ENCODE measurements around the gene ZNF766. TPM values are rescaled to one million over a fixed set of nuclear protein-coding genes. Genes with fewer than 3 reads are reported as not detected.

Gene ZNF766
- total and polyA plus RNA-seq, 12 donors = 3.1 to 14.4 (median 10.0) TPM

GRCh38 chr19:52229524-52229923 is 39.9 kb upstream of the ZNF766 start:
- Histone ChIP-seq H3K4me3 (no peak overlapping the region), H3K27ac (no peak overlapping the region), H3K9me3 (no peaks in the 10 kb centered on the region), H3K4me1 (no peaks in the 10 kb centered on the region), H3K36me3 (peaks cover 0 to 67% (median 36%) of the 10 kb centered on the region in 9 donors), H3K27me3 (no peaks in the 10 kb centered on the region)
- peak in 2 of 8 donors; percentile 8 to 22 for ATAC-seq
- TF ChIP-seq, protein P1, sequence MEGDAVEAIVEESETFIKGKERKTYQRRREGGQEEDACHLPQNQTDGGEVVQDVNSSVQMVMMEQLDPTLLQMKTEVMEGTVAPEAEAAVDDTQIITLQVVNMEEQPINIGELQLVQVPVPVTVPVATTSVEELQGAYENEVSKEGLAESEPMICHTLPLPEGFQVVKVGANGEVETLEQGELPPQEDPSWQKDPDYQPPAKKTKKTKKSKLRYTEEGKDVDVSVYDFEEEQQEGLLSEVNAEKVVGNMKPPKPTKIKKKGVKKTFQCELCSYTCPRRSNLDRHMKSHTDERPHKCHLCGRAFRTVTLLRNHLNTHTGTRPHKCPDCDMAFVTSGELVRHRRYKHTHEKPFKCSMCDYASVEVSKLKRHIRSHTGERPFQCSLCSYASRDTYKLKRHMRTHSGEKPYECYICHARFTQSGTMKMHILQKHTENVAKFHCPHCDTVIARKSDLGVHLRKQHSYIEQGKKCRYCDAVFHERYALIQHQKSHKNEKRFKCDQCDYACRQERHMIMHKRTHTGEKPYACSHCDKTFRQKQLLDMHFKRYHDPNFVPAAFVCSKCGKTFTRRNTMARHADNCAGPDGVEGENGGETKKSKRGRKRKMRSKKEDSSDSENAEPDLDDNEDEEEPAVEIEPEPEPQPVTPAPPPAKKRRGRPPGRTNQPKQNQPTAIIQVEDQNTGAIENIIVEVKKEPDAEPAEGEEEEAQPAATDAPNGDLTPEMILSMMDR (IDR thresholded peaks at IDR 0.05) = no peak
- DNase-seq = no peak
- intact Hi-C loops (cut with DNase I) = no loop called here
- WGBS, 2 donors = 91 to 94% methylated on average over 6 of the region's 6 CpGs

GRCh38 chr19:52230685-52231084 is 38.7 kb upstream of the ZNF766 start:
- TF ChIP-seq, protein P1 (IDR thresholded peaks at IDR 0.05) = no peak
- intact Hi-C loops (cut with DNase I) = loop anchor here in 1 of 10 donors (5.0 kb wide), 1 partner anchor 38 kb away; the partner anchor contains the start of gene PPP2R1A
- Histone ChIP-seq H3K4me3 (no peak overlapping the region), H3K4me1 (no peaks in the 10 kb centered on the region), H3K9me3 (no peaks in the 10 kb centered on the region), H3K27me3 (no peaks in the 10 kb centered on the region), H3K36me3 (peaks cover 0 to 56% (median 26%) of the 10 kb centered on the region in 9 donors), H3K27ac (no peak overlapping the region)
- 47 to 60% methylated on average over 1 of the region's 1 CpG for WGBS, 2 donors
- DNase-seq = no peak
- ATAC-seq = no peak

DNA sequence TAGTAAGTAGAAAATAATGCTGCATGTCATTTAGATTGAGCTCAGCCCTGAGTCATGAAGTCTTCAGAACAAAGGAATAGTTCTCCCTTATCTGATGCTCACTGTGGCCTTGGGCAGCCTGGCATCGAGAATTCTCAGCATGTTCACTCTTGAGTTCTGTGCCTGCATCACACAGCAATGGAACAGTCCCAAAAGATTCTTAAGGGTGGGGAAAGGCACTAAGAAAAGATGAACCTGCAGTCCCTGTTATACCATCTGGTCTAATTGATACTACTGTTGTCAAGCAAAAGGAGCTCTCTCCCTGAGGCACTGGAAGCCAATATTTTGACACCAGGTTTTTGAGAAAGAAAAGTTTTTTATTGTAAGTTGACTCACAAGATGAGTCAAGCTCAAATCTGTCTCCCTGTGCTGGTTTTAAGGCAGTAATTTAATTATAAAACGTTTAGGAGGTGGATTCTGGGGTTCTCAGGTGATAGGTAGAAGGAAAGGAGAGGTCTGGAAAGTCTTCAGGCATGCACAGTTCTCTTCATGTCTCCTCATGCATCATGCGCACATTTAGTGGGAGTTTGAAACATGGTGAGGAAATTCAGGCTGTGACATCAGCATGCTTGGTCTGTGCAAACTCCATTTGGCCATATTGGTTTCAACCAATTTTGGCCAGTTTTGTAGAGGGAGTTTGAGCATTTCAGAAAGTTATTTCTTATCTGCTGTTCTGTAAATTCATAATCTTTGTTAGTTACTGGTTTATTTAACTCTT is 38.1 kb upstream of the ZNF766 start:
- Histone ChIP-seq H3K27ac (no peak overlapping the region), H3K4me1 (no peaks in the 10 kb centered on the region), H3K4me3 (no peak overlapping the region), H3K36me3 (peaks cover 0 to 49% (median 19%) of the 10 kb centered on the region in 9 donors), H3K27me3 (no peaks in the 10 kb centered on the region), H3K9me3 (no peaks in the 10 kb centered on the region)
- 53 to 68% methylated on average over 3 of the region's 3 CpGs for WGBS, 2 donors
- intact Hi-C loops (cut with DNase I) = loop anchor here in 1 of 10 donors (5.0 kb wide), 1 partner anchor 39 kb away; the partner anchor contains the start of gene PPP2R1A
- ATAC-seq (no peak), DNase-seq (no peak)
- TF ChIP-seq, protein P1 (IDR thresholded peaks at IDR 0.05) = no peak

DNA sequence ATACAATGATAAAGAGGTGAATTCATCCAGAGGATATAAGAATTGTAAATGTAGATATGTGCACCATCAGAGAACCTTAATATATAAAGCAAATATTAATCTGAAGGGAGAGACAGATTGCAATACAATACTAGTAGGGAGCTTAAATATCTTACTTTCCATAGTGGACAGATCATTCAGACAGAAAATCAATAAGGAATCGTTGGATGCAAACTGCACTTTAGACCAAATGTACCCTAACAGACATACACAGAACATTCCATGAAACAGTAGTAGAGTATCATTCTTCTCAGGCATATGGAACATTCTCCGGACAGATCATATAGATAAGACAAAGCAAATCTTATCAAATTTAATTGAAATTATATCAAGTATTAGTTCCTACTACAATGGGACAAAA is 35.0 kb upstream of the ZNF766 start:
- intact Hi-C loops (cut with DNase I) = loop anchor here in 1 of 10 donors (5.0 kb wide), 1 partner anchor 42 kb away; the partner anchor contains the start of gene PPP2R1A
- no peak for ATAC-seq
- WGBS, 2 donors = 83 to 88% methylated on average over 2 of the region's 2 CpGs
- Histone ChIP-seq H3K27ac (no peak overlapping the region), H3K27me3 (no peaks in the 10 kb centered on the region), H3K36me3 (peaks cover 0 to 18% (median 0%) of the 10 kb centered on the region in 9 donors), H3K9me3 (no peaks in the 10 kb centered on the region), H3K4me1 (no peaks in the 10 kb centered on the region), H3K4me3 (no peak overlapping the region)
- TF ChIP-seq, protein P1 (IDR thresholded peaks at IDR 0.05) = no peak
- no peak for DNase-seq
